MM.1S (cell line): Measurements from ENCODE around the gene BPI.
A peak's percentile ranks its signal among the peaks of the same experiment; 100 is the strongest.

Source experiments
- DNase-seq: peaks from one replicate; pipeline ENCODE4 v3.0.0-alpha.2; 2015
- H2AFZ ChIP-seq: fragments of 300-600 bp; sonication (generic); 2 replicates; pipeline ENCODE4 v1.6.0; 2016; ENCODE audit warnings: antibody characterized with exemption, low read length
- H3F3A ChIP-seq: fragments of 300-600 bp; sonication (generic); 2 replicates; pipeline ENCODE4 v1.6.1; 2016; ENCODE audit warnings: mild to moderate bottlenecking, antibody characterized with exemption, low read length, moderate library complexity, mixed read lengths; ENCODE audit not compliant: insufficient read depth
- H3K27ac ChIP-seq: fragments of 300-600 bp; sonication (generic); 2 replicates; pipeline ENCODE4 v1.5.1; 2016; ENCODE audit warnings: mild to moderate bottlenecking, low read length
- H3K27me3 ChIP-seq: fragments of 300-600 bp; sonication (generic); replicated peaks from 2 replicates; pipeline ENCODE4 v1.6.0; 2016; ENCODE audit warnings: low read length; ENCODE audit not compliant: insufficient read depth
- H3K36me3 ChIP-seq: fragments of 300-600 bp; sonication (generic); replicated peaks from 2 replicates; pipeline ENCODE4 v1.6.1; 2016; ENCODE audit warnings: mild to moderate bottlenecking, low read length, mixed read lengths; ENCODE audit not compliant: insufficient read depth
- H3K4me1 ChIP-seq: fragments of 300-600 bp; sonication (generic); 2 replicates; pipeline ENCODE4 v1.6.1; 2016; ENCODE audit warnings: low read length, mixed read lengths
- H3K4me2 ChIP-seq: fragments of 300-600 bp; sonication (generic); 2 replicates; pipeline ENCODE4 v1.6.0; 2016; ENCODE audit warnings: low read depth, low read length
- H3K4me3 ChIP-seq: fragments of 300-600 bp; sonication (generic); 2 replicates; pipeline ENCODE4 v1.5.1; 2016; ENCODE audit warnings: low read length, mixed read lengths
- H3K79me2 ChIP-seq: fragments of 300-600 bp; sonication (generic); 2 replicates; pipeline ENCODE4 v1.6.1; 2016; ENCODE audit warnings: mixed run types, low read length, mixed read lengths
- H3K9ac ChIP-seq: fragments of 300-600 bp; sonication (generic); 2 replicates; pipeline ENCODE4 v1.6.1; 2016; ENCODE audit warnings: low read length, mixed read lengths
- H3K9me2 ChIP-seq: fragments of 300-600 bp; sonication (generic); replicated peaks from 2 replicates; pipeline ENCODE4 v1.6.1; 2016; ENCODE audit warnings: mild to moderate bottlenecking, low read length, mixed read lengths; ENCODE audit not compliant: insufficient read depth
- H3K9me3 ChIP-seq: fragments of 300-600 bp; sonication (generic); replicated peaks from 2 replicates; pipeline ENCODE4 v1.6.1; 2016; ENCODE audit warnings: mild to moderate bottlenecking, low read length, mixed read lengths; ENCODE audit not compliant: insufficient read depth
- H4K20me1 ChIP-seq: fragments of 300-600 bp; sonication (generic); 2 replicates; pipeline ENCODE4 v1.6.1; 2016; ENCODE audit warnings: mild to moderate bottlenecking, low read length, moderate library complexity, mixed read lengths; ENCODE audit not compliant: insufficient read depth
- EZH2 ChIP-seq: fragments of 300-600 bp; sonication (generic); optimal IDR thresholded peaks from 2 replicates; pipeline ENCODE3; 2017; ENCODE audit warnings: low read depth, mild to moderate bottlenecking, antibody characterized with exemption, low read length, mixed read lengths
- EZH2phosphoT487 ChIP-seq: fragments of 300-600 bp; sonication (generic); IDR thresholded peaks from 2 replicates; pipeline ENCODE4 v1.6.1; 2018; ENCODE audit warnings: antibody characterized with exemption, low read length
- TF ChIP-seq, protein P1 (sequence below): fragments of 300-600 bp; sonication (generic); IDR thresholded peaks from 2 replicates; pipeline ENCODE4 v1.5.1; 2016; ENCODE audit warnings: antibody characterized with exemption, low read length, mixed read lengths

Gene BPI

DNA sequence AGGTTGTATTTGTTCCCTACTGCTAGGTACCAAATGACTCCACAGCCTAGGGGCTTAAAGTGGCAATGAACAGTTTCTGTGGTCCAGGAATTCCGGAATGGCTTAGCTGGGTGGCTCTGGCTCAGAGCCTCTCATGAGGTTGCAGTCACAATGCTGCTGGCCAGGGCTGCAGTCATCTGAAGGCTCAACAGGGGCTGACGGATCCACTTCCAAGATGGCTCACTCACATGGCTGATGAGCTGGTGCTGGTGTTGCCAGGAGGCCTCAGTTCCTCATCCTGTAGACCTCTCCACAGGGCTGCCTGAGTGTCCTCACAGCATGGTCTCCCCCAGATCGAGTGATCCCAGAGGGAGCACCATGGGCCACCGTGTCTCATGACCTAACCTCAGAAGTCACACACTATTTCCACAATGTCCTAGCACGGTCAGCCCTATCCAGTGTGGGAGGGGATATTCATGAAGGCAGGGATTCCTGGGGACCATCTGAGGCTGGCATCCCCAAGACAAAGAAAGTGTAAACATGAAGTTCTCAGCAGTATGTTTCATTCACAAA lies 19.0 kb upstream of the BPI start:
- Histone ChIP-seq H3K9ac (no peak overlapping the region), H3K27ac (no peak overlapping the region), H3K79me2 (no peaks in the 10 kb centered on the region), H3K36me3 (no peaks in the 10 kb centered on the region), H4K20me1 (no peaks in the 10 kb centered on the region), H3K4me2 (no peak overlapping the region), H3F3A (0 out of 2 replicates have a peak, but pooled peaks cover 5% of the 10 kb centered on the region), H3K9me3 (no peaks in the 10 kb centered on the region), H2AFZ (no peak overlapping the region), H3K9me2 (no peaks in the 10 kb centered on the region), H3K4me1 (peaks cover 25% of the 10 kb centered on the region), H3K27me3 (peaks cover 33% of the 10 kb centered on the region), H3K4me3 (no peak overlapping the region)
- DNase-seq: no peak
- no peak for TF ChIP-seq EZH2
- TF ChIP-seq EZH2phosphoT487: no peak
- TF ChIP-seq, protein P1, sequence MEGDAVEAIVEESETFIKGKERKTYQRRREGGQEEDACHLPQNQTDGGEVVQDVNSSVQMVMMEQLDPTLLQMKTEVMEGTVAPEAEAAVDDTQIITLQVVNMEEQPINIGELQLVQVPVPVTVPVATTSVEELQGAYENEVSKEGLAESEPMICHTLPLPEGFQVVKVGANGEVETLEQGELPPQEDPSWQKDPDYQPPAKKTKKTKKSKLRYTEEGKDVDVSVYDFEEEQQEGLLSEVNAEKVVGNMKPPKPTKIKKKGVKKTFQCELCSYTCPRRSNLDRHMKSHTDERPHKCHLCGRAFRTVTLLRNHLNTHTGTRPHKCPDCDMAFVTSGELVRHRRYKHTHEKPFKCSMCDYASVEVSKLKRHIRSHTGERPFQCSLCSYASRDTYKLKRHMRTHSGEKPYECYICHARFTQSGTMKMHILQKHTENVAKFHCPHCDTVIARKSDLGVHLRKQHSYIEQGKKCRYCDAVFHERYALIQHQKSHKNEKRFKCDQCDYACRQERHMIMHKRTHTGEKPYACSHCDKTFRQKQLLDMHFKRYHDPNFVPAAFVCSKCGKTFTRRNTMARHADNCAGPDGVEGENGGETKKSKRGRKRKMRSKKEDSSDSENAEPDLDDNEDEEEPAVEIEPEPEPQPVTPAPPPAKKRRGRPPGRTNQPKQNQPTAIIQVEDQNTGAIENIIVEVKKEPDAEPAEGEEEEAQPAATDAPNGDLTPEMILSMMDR: no peak

DNA sequence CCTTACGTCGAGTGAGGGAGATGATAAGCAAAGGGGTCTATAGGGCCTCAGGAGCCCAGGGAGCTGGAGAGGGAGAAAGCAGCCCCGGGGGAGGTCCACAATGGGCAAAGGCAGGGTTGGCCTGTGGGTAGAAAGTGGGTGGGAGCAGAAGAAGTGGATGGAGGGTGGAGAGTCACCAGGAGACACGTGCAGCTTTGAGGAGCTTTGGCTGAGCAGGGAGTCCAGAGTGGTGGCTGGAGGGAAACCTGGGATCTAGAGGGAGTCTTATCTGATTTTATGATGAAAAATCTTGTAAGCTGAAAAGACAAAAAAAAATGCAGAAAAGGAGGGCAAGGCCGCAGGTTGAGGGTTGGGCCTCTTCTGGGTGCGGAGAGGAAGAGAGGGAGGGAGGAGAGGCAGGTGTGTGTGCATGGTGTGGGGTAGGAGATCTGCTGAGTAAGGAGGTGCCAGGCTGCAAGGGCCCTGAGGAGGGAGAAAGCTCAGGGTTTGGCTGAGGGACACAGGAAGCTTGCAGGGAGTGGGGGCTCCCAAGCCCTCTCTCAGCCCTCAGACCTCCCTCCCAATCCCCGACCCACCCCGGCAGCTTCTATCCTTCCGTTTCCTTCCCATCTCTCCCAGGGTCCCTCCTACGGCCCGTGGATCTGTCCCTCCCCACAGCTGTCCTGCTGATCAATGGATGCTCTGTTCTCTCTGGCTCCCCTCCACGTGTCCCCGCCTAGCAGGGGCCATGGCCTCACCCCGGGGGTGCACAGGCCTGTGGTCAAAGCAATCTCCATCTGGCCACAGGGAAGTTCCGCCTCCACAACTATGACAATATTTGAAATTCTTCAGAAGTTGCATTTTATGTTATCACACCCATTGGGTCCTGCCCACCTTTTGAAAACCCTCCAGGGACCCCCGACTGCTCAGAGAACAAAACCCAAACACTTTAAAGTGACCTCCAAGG lies 17.1 kb upstream of the BPI start:
- H3K4me1 ChIP-seq: peaks cover 25% of the 10 kb centered on the region
- H3F3A ChIP-seq: 0 out of 2 replicates have a peak, but pooled peaks cover 5% of the 10 kb centered on the region
- H3K79me2 ChIP-seq: no peaks in the 10 kb centered on the region
- no peaks in the 10 kb centered on the region for H3K9me2 ChIP-seq
- H3K36me3 ChIP-seq: no peaks in the 10 kb centered on the region
- no peak overlapping the region for H3K4me2 ChIP-seq
- H2AFZ ChIP-seq: no peak overlapping the region
- H3K27me3 ChIP-seq: peaks cover 51% of the 10 kb centered on the region
- no peaks in the 10 kb centered on the region for H4K20me1 ChIP-seq
- no peak overlapping the region for H3K4me3 ChIP-seq
- no peaks in the 10 kb centered on the region for H3K9me3 ChIP-seq
- no peak overlapping the region for H3K27ac ChIP-seq
- DNase-seq: no peak
- no peak overlapping the region for H3K9ac ChIP-seq
- TF ChIP-seq EZH2 (no peak), EZH2phosphoT487 (no peak)
- TF ChIP-seq, protein P1: no peak

DNA sequence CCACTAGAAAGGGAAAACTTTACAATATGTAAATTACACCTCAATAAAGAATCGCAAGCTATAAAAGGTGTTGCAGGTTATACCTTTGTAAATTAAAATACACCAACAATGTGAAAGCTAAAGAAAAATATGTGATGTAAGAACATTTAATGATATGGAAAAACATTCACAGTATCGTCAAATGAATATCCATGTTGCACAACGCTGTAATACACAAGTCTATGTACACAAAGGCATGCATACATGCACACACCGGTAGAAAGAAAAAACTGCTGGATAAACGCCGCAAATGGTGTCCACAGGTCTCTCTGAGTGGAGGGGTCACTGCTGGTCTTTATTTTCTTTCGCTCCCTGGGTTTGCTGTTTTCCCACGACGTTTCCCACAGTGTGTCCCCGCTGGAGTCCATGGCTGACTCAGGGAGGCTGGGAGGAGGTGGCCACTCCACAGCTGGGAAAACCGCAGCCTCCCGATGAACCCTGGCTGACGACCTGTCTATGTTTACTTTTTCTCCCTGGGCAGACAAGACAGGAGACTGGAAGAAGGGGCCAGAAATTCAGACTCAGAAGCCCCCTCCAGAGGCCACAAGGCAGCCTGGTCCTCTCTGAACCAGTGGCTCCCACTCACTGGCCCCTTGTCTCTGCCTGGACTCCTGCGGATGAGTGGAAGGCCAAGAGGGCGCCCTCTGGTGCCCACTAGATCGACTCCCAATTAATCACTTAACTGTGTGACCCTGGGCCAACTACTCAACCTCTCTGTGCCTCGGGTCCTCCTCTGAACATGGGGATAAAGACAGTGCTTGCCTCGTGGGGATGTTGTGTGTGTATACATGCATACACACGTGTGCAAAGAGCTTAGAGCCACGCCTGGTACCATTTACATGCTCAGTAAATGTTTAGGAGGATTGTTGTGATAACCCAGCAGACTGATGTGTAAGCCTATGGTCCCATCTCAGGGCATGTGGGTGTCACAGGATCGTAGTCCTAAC lies 12.8 kb upstream of the BPI start:
- Histone ChIP-seq H3K27me3 (peaks cover 61% of the 10 kb centered on the region), H3K4me2 (no peak overlapping the region), H3K79me2 (no peaks in the 10 kb centered on the region), H4K20me1 (no peaks in the 10 kb centered on the region), H3K36me3 (no peaks in the 10 kb centered on the region), H3K9me2 (no peaks in the 10 kb centered on the region), H3K27ac (no peak overlapping the region), H3K9me3 (no peaks in the 10 kb centered on the region), H3K4me1 (peaks cover 12% of the 10 kb centered on the region), H3K9ac (no peak overlapping the region), H3F3A (0 out of 2 replicates have a peak, but pooled peaks cover 5% of the 10 kb centered on the region), H2AFZ (no peak overlapping the region), H3K4me3 (no peak overlapping the region)
- DNase-seq: no peak
- TF ChIP-seq EZH2 (no peak), EZH2phosphoT487 (no peak)
- TF ChIP-seq, protein P1: peak; percentile 25
